ENCODE data around the gene MFSD11.

GRCh38 chr17:76722279-76722678 is 15.6 kb upstream of the MFSD11 start:
- TF ChIP-seq JUND (IDR thresholded peaks at IDR 0.05) (no peak), CTCF (IDR thresholded peaks at IDR 0.05 in 2 of 3, conservative IDR thresholded peaks at IDR 0.05 in 1 of 3; ENCODE audit: borderline replicate concordance in 1 of 3, insufficient read depth in 1 of 3, low read depth in 2 of 3, low read length in 2 of 3) (no peak), POLR2AphosphoS5 (IDR thresholded peaks at IDR 0.05; ENCODE audit: low read depth, low read length) (no peak), EGR1 (IDR thresholded peaks at IDR 0.05; ENCODE audit: low read depth) (no peak), ZNF274 (IDR thresholded peaks at IDR 0.05; ENCODE audit: low read depth, low read length) (no peak), POLR2A (IDR thresholded peaks at IDR 0.05; ENCODE audit: borderline replicate concordance, extremely low read depth, insufficient read depth, insufficient read length) (no peak), SP1 (IDR thresholded peaks at IDR 0.05; ENCODE audit: low read depth) (no peak), ELF1 (IDR thresholded peaks at IDR 0.05; ENCODE audit: borderline replicate concordance, low read depth) (no peak), MAX (IDR thresholded peaks at IDR 0.05) (no peak)

All from HCT116 (cell line).